HG02981 (cell line): Measurements from ENCODE around the gene TTLL13.

Experiments
- ATAC-seq: cut with Tn5 transposase; IDR thresholded peaks from one replicate; pipeline ENCODE4 v1.9.1; 2021; ENCODE audit warnings: mild to moderate bottlenecking, moderate library complexity; ENCODE audit not compliant: unreplicated experiment

TTLL13 gene

GRCh38 chr15:90307661-90308060 lies 58.3 kb downstream of the TTLL13 start:
- ATAC-seq = no peak

- no peak for ATAC-seq
Observed at GRCh38 chr15:90309020-90309419, 59.7 kb downstream of the TTLL13 start.
